Kidney glomerular epithelial cell (primary cell): ENCODE measurements around the gene SP100.

ENCODE experiments used
- DNase-seq: peaks from one replicate; lab custom pipeline; 2025; lab: John Stamatoyannopoulos, UW

The SP100 gene

DNA sequence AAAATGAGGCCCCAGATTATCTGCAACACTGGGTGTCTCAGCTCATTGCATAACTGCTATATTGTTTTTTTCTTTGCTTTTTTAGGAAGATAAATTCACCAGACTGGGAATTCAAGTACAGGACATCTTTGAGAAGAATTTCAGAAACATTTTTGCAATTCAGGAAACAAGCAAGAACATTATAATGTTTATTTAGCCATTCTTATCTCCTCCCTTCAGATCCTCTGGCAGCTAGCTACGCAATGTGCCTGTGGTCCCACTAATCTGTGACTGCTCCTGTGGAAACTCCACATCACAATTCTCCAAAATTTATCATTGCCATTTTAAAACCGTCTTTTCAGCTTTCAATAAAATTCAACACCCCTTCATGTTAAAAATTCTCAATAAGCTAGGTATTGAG, 126.8 kb downstream of the SP100 start:
- no peak for DNase-seq

GRCh38 chr2:230552181-230552580, 136.2 kb downstream of the SP100 start:
- DNase-seq: no peak

DNA sequence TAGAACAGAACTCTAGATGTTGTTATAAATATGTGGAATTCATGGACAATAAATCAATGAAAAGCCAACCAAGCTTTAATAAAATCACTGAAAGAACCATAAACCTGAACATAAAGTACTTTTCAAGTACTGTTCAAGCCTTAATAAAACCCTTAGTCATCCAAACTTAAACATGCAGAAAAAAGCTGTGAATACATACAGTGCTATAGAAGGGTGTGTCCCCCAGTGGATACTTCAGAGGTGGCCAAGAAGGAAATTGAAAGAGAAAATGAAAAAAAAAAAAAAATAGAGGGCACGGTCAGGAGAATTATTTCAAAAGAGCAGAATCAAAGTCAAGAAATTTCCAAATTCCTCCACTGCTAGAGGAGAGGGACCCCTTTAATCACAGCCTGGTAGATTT, 141.1 kb downstream of the SP100 start:
- DNase-seq: no peak

- no peak for DNase-seq
These were observed 149.1 kb downstream of the SP100 start for GRCh38 chr2:230564805-230565779.

DNA sequence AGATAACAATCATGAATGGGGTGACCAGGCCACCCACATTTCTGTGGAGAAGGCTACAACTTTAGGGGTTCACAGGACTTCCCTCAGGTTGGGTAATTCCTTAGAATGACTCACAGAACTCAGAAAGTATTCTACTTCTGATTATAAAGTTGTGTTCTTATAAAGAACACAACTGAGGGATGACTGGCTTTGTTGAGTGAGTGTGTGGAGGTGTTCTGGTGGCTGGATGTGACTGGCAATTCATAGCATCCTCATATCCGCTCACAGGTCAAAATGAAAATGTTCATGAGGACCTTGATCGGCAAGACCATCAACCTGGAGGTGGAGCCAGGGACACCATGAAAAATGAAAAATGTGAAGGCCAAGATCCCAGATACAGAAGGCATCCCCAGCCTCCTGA, 153.3 kb downstream of the SP100 start:
- no peak for DNase-seq

DNA sequence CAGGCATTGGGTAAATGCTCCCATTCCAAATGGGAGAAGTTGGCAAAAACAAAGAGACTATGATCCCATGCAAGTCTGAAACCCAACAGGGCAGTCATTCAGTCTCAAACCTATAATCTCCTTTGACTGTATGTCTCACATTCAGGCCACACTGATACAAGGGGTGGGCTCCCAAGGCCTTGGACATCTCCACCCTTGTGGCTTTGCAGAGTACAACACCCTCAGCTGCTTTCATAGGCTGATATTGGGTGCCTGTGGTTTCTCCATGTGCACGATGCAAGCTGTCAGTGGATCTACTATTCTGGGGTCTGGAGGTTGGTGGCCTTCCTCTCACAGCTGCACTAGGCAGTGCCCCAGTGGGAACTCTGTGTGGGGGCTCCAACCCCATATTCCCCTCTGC, 155.0 kb downstream of the SP100 start:
- no peak for DNase-seq

- DNase-seq: no peak
These were observed 159.8 kb downstream of the SP100 start for GRCh38 chr2:230575642-230576324.

DNA sequence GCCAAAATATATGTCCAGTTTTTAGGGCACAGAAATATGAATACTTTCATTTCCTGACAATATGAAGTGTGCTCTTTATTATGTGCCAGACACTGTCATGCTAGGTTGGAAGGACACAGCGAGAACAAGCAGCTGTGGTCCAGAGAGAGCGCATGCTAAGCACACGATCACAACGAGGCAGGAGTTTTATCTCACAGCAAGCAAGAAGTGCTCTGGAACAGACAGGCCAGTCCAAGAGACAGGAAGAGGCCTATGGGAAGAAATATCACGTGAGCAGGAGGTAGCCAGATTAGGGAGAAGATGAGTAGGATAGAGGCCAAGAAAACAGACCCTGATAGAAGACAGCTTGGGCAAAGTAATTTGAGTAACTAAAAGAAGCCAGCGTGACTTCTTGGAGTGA, 161.1 kb downstream of the SP100 start:
- no peak for DNase-seq

DNA sequence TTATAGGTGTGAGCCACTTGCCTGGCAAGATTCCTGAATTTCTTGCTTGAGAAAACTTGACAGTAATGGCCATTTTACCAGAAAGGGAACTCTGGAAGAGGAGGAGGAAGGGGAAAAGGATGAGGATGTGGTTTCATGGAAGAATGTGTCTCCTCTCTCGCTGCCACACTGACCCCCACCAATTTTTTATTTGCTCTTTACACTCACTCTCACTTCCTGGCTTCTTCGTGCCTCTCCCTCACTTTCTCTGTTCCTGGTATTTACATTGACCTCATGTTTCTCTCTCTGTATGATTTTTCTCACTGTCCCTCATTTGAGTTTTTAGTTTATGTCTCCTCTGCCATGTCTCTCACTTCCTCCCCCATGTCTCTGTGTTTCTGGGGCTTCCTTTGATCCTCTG, 162.1 kb downstream of the SP100 start:
- DNase-seq: no peak

GRCh38 chr2:230582851-230583283, 166.9 kb downstream of the SP100 start:
- DNase-seq: no peak

GRCh38 chr2:230583581-230583980, 167.6 kb downstream of the SP100 start:
- no peak for DNase-seq

DNA sequence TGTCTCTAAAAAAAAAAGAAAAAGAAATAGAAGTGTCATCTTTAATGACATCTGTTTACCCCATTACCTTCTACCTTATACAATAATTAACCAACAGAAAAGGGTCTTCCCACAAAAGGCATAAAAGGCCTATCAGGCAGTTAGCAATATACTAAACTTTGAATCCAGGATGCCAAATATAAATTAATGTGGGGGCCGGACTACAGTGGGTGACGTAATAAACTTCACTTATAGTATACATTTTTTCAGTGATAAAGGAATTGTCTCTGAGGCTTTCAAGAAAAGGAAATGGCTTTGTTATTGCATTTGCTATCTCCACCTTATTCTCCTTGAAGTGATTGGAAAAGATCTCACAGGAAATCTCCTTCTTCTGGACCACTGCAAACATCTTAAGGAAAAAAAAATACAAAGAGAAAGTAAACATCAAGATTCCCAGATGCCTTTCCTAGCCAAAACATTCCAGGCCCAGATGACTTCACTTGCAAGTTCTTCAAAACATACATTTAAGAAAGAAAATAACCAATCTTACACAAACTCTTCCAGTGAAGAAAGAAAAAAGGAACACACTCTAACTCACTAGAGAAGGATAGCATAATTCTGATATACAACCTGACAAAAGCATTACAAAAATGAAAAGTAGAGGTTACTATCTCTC, 170.5 kb downstream of the SP100 start:
- DNase-seq: no peak

DNA sequence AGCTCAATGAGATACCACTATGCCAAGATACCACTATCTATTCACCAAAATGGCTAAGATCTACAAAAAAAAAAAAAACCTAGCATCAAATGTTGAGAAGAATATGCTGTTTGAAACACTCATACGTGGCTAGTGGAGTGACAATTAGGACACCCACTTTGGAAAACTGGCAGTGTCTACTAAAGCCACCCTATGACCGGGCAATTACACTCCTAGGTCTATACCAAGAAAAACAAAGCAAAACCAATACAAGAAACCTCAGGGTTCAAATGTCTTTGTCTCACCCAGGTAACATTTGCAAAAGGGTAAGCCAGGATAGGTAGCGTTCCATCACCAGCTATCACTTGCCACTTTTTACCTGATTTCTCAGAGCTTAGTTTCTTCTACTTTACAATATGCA, 173.0 kb downstream of the SP100 start:
- DNase-seq: no peak

DNA sequence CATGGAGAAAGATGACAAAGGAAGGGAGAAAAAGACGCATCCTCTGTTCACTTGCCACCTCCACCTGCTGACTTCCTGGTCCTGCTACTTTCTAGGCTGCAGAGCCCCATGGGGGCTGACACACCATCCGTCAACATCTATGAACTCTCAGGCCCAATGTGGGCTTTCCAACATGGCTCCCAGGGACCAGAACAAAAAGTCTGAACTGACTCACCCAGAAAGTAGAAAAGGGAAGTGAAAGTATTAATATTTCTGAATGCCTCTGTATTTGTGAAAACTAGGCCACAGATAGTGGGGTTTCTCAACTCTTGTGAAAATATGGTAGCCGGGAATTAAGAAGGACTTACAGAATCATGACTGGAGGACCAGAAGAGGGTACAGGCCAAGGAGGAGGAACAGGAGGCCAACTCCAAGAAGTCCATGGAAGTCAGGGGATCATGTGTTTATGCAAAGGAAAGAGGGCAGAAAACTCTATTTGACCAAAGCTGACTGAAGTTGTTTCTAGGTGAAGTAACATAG, 173.6 kb downstream of the SP100 start:
- DNase-seq: no peak

- DNase-seq: no peak
These were observed 174.3 kb downstream of the SP100 start for GRCh38 chr2:230590333-230590732.

DNA sequence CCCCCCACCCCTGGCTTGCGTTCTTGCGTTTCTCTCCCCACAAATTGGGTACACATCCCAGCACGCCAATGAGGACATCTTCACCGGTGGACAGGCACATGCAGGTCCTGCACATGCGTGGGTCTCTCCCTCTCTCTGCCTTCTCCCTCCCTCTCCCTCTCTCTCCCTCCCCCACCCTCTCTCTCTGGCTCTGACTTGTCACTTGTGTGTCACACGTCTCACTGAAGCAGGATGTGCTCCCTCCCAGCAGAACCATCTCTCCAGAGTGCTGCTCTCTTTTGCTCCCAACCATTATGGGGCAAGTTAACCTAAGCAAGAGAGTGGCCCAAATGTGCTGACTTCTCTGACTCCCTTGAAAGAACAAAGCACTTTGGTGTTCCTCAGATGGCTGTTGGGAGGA, 175.8 kb downstream of the SP100 start:
- no peak for DNase-seq

GRCh38 chr2:230592775-230593174, 176.8 kb downstream of the SP100 start:
- DNase-seq: no peak
